C4-2B (cell line): ENCODE data around the gene AUTS2.

Experiments used
- H3K27ac ChIP-seq: fragments of 450-650 bp; 2 replicates; pipeline ENCODE4 v1.5.1; 2017
- ZFX ChIP-seq: fragments of 450-650 bp; IDR thresholded peaks from 2 replicates; pipeline ENCODE4 v1.6.1; 2017
- TF ChIP-seq, protein P1 (sequence below): fragments of 450-650 bp; conservative IDR thresholded peaks from 2 replicates; pipeline ENCODE4 v1.5.1; 2017; ENCODE audit warnings: mild to moderate bottlenecking

The AUTS2 gene

GRCh38 chr7:70353946-70354335, 755.7 kb downstream of the AUTS2 start:
- H3K27ac ChIP-seq: no peak overlapping the region
- TF ChIP-seq, protein P1, sequence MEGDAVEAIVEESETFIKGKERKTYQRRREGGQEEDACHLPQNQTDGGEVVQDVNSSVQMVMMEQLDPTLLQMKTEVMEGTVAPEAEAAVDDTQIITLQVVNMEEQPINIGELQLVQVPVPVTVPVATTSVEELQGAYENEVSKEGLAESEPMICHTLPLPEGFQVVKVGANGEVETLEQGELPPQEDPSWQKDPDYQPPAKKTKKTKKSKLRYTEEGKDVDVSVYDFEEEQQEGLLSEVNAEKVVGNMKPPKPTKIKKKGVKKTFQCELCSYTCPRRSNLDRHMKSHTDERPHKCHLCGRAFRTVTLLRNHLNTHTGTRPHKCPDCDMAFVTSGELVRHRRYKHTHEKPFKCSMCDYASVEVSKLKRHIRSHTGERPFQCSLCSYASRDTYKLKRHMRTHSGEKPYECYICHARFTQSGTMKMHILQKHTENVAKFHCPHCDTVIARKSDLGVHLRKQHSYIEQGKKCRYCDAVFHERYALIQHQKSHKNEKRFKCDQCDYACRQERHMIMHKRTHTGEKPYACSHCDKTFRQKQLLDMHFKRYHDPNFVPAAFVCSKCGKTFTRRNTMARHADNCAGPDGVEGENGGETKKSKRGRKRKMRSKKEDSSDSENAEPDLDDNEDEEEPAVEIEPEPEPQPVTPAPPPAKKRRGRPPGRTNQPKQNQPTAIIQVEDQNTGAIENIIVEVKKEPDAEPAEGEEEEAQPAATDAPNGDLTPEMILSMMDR: no peak
- TF ChIP-seq ZFX: no peak

GRCh38 chr7:70354409-70355169, 756.3 kb downstream of the AUTS2 start:
- TF ChIP-seq, protein P1: no peak
- no peak for TF ChIP-seq ZFX
- H3K27ac ChIP-seq: no peak overlapping the region

- TF ChIP-seq ZFX: no peak
- TF ChIP-seq, protein P1: no peak
- H3K27ac ChIP-seq: peak overlapping the region; percentile 52
Observed at GRCh38 chr7:70355198-70356020, 757.1 kb downstream of the AUTS2 start.

DNA sequence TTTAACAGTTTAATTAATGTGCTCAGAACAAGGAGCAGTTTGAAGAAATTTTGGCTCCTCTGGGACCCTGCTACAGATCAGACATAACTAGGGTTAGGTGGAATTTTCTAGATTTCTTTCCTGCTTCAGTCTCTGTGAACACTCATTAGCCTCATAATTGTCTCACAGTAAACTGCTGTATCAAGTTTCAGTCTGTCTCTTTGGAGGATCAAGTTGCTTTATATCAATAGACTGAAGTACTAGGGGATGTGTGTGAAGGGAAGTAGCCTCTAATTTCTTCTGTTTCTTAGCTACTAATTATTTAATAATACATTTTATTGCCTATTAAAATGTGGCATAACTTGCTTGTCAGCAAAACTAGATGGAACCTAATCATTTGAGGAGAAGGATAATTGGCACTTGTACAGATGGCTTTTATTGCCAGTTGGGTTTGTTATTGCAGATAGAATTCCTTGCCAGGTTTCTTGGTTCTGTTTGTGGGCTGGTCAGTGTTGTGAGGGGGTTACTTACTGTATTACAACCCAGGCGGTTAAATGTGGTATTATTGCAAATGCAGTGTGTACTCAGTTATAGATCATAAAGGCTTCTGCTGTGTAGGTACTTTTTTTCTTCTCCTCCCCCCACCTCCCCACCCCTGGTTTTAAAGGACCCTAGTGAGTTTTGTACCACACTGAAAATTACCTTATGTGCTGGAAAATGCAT, 758.0 kb downstream of the AUTS2 start:
- peak overlapping the region; percentile 52; the same call in 1 of the 2 replicates for H3K27ac ChIP-seq

DNA sequence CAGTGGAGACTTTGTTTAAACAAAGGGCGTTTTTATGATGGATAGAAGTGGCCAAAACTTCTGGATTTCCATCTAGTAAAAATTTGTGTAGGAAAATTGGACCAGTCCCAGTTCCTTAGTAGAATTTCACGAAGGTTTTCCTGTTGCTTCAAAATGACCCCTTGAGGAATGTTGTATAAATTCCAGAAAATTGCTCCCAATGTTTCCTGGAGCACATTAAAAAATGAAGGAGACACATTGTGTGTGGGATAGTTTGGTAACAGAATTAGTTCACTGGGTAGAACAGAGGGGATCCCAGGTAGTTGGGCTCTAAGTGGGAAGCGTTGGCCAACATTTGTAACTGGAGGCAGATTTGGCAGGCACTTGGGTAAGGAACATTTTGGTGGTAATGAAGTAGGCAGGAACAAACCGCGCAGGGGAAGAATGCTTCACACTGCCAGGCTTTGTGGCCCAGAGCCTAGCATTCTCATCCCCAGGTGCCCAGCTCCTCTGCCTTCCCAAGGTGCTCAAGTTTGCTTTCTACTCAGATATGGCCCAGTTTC, 758.6 kb downstream of the AUTS2 start:
- TF ChIP-seq ZFX: no peak
- TF ChIP-seq, protein P1: no peak
- H3K27ac ChIP-seq: peak overlapping the region; percentile 55

More for the DNA sequence above, 758.0 kb downstream of the AUTS2 start:
- TF ChIP-seq ZFX: no peak
- TF ChIP-seq, protein P1: no peak

GRCh38 chr7:70360557-70360956, 762.3 kb downstream of the AUTS2 start:
- no peak for TF ChIP-seq ZFX
- TF ChIP-seq, protein P1: no peak
- no peak overlapping the region for H3K27ac ChIP-seq
